H1 (cell line): ENCODE results near the gene LRP5. TPM values are rescaled to one million over a fixed set of nuclear protein-coding genes. Genes with fewer than 3 reads are reported as not detected.

ENCODE experiments used
- BACH1 ChIP-seq: IDR thresholded peaks from 2 replicates; pipeline ENCODE4 v1.6.1; 2012; ENCODE audit warnings: low read length, improper control_type of control experiment
- CREB1 ChIP-seq: IDR thresholded peaks from 2 replicates; pipeline ENCODE4 v1.6.1; 2012; ENCODE audit warnings: inconsistent platforms
- CTBP2 ChIP-seq: IDR thresholded peaks from 2 replicates; pipeline ENCODE4 v1.7.0; 2011; ENCODE audit warnings: borderline replicate concordance, mild to moderate bottlenecking, moderate library complexity, mixed read lengths, low read length; ENCODE audit not compliant: insufficient read depth, insufficient read length
- EP300 ChIP-seq, 2 experiments: IDR thresholded peaks; 1 replicate in 1 of 2; 2 replicates in 1 of 2; pipeline ENCODE4 v1.6.1; 2011 to 2012; ENCODE audit warnings: low read depth in 2 of 2, low read length in 2 of 2, mild to moderate bottlenecking in 2 of 2, borderline replicate concordance in 1 of 2, inconsistent platforms in 1 of 2, moderate library complexity in 1 of 2
- TAF1 ChIP-seq: IDR thresholded peaks from 2 replicates; pipeline ENCODE4 v1.6.1; 2011; ENCODE audit warnings: mild to moderate bottlenecking, low read depth, low read length
- TAF7 ChIP-seq: optimal IDR thresholded peaks from 2 replicates; pipeline ENCODE3; 2011; ENCODE audit warnings: low read depth, mild to moderate bottlenecking, inconsistent platforms, low read length, moderate library complexity, borderline replicate concordance
- polyA plus RNA-seq, 7 experiments: library from polyadenylated mRNA; depleted of rRNA in 3 of 7; stranded (reverse) in 5 of 7; unstranded in 2 of 7; fragments of >200 nt in 5 of 7; fragments of 200-250 nt in 2 of 7; gene quantifications; 1 replicate in 5 of 7; 2 replicates in 1 of 7; 4 replicates in 1 of 7; pipeline versions ENCODE4 v1.2.1 to v1.2.3, GENCODE V29; 2011 to 2013; ENCODE audit warnings: missing spikeins in 2 of 7, mixed read lengths in 2 of 7
- total RNA-seq: library from RNA; stranded (reverse); fragmentation: NEBNext Ultra II Directional; extraction: Animal tissue kit (Norgen Biotek cat#: 25700); gene quantifications from 2 replicates; pipeline ENCODE4 v1.2.1, GENCODE V29; 2021

LRP5 gene
- total and polyA plus RNA-seq, 2 of the 8 experiments (the other 6 are each of a cell fraction or from before 2014, with no cell fraction given): 19.0 to 38.9 TPM

DNA sequence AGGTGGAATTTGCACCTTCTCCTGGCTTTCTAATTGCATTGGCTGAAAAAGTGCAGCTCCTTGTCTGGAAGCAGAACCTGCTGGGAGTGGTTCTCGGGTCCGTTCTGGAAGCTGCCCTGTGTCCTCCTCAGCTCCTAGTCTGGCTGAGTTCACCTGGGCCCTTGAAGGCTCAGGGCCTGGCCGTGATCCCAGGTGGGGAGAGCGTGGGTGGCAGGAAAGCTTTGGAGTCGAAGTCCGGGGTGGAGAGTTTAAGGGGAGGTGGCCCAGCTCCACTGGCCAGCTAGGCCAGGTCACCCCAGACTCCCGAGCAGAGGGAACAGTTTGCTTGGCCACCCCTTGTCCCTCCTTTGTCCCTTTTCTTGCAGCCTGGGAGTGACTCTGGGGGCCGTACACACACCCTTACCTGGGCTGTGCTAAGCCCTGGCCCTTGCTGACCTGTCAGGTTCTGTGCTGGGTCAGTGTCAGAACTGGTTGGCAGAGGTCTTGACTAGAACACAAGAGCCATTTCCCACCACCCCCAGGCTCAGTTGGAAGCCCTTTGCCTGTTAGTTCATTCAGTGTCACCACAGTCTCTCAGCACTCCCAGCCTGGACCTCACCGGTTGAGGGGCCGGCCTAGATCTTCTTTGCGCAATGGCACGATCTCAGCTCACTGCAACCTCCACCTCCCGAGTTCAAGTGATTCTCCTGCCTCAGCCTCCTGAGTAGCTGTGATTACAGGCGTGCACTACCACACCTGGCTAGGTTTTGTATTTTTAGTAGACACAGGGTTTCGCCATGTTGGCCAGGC lies 37.3 kb downstream of the LRP5 start (continued):
- TF ChIP-seq CTBP2 (no peak), BACH1 (no peak), TAF1 (no peak), TAF7 (no peak), CREB1 (no peak), EP300 (IDR thresholded peaks at IDR 0.05; ENCODE audit: borderline replicate concordance in 1 of 2, low read depth in 2 of 2, low read length in 2 of 2) (no peak)
